ENCODE results near the gene TMEM101. TPM values are rescaled to one million over a fixed set of nuclear protein-coding genes. Genes with fewer than 3 reads are reported as not detected.

Gene TMEM101
- total RNA-seq, result 75.9 and 104 TPM in 2 replicates

DNA sequence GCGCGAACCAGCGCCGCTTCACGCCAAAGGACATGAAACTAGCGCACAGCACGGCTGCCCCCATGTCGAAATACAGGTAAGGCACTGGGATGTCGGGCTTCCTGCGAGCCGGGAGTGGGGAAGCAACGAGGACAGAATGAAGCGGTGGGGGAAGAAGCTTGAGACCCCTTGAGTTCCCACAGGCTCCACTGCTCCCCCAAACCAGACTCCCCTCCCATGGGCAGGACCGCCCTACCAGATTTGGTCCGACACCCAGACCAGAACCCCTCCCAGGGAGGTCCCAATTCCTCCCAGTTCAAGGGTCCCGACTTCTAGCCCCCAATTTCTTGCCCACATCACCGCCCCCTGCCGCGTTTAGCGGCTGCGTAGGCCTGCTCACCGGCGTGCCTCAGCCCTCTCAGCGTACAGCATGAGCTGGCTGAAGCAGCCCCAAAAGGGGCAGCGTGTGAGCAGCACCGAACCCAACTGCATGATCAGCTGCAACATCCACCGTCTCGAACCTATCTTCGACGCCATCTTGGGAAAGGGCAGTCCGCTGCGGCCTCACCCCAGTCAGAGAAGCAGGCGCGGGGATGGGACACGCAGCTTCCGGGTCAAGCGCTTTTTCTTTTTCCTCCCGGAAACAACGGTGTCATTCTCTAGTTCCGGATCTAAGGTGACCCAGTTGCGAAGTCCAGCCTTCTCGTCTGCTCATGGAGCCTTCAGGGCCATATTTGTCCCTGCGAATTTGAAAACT is at the start of gene TMEM101:
Gene TMEM101, minus strand, starts transcription at position 527 of the 736 bp plus-strand sequence. Its CDS starts 11 bp downstream, at position 516.

DNA sequence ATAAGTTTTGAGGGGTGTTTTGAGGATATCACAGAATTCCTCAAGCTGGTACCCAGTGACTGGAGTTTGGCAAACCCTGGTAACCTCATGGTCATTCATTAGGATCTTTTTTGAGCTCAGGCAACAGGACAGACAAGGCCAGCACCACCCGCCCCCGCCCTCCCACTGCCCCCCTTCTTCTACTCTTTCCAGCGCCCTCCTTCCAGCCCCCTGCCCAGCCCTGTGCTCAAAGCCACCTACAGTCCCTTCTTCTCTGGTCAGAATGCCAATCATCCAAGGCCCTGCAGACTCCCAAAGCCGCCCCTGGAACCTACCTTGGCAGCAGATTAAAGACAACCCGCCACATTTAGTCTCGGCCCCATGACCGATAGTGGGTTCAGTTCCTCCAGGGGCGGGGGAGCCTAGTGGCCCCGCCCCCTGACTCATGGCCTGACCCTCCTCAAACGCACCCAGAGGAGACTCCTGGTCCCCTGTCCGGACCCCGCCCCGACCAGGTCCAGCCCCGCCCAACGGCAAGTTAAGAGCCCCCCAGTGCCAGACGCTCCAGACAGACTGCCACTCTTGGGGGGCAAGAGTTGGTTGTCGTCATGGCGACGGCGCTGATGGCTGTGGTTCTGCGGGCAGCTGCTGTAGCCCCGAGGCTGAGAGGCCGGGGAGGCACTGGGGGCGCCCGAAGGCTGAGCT is 10.5 kb downstream of the TMEM101 start, which contains the start of gene NAGS:
Gene NAGS, plus strand, starts transcription at position 546 of the 684 bp plus-strand sequence. Its CDS starts 42 bp downstream, at position 588.

Other genes with a start within 250 kb of the TMEM101 start
- 39.4 and 69.2 TPM in 2 replicates for gene DUSP3, start 236.0 kb downstream of the TMEM101 start, total RNA-seq
- not detected in 2 replicates for gene CFAP97D1, start 234.5 kb downstream of the TMEM101 start, total RNA-seq
- 8.2 and 10.0 TPM in 2 replicates for gene MPP3, start 181.8 kb downstream of the TMEM101 start, total RNA-seq
- not detected in 2 replicates for gene CD300LG, start 167.8 kb downstream of the TMEM101 start, total RNA-seq
- gene MPP2, start 107.4 kb downstream of the TMEM101 start, total RNA-seq, result 0.21 and 0.96 TPM in 2 replicates
- not detected in 2 replicates for gene PPY, start 72.5 kb downstream of the TMEM101 start, total RNA-seq
- 2.1 TPM in 1 of 2 replicates, not detected in the other for gene PYY, start 61.0 kb downstream of the TMEM101 start, total RNA-seq
- gene NAGS, start 10.3 kb downstream of the TMEM101 start, total RNA-seq, result 31.1 and 33.7 TPM in 2 replicates
- gene LSM12, start 51.7 kb upstream of the TMEM101 start, total RNA-seq, result 32.5 and 33.7 TPM in 2 replicates
- gene G6PC3, start 55.8 kb upstream of the TMEM101 start, total RNA-seq, result 6.2 and 13.7 TPM in 2 replicates
- 28.4 and 39.4 TPM in 2 replicates for gene HDAC5, start 108.7 kb upstream of the TMEM101 start, total RNA-seq
- gene HROB, start 127.0 kb upstream of the TMEM101 start, total RNA-seq, result 0.43 and 0.48 TPM in 2 replicates
- gene ASB16, start 155.7 kb upstream of the TMEM101 start, total RNA-seq, result not detected in 2 replicates
- 16.8 and 21.4 TPM in 2 replicates for gene TMUB2, start 172.0 kb upstream of the TMEM101 start, total RNA-seq
- gene ATXN7L3, start 184.9 kb upstream of the TMEM101 start, total RNA-seq, result 33.0 and 46.9 TPM in 2 replicates
- gene UBTF, start 204.7 kb upstream of the TMEM101 start, total RNA-seq, result 22.2 and 28.6 TPM in 2 replicates